Coronary artery (tissue), 2 donors: ENCODE results near the gene LDLRAD4.
"Not testable (repeated sequence)": the region's sequence is repeated elsewhere in the genome, so short reads cannot be mapped to it uniquely, and the experiment has no call there.

Experiments used
- DNase-seq: peaks from one replicate; pipeline ENCODE4 v3.0.0-alpha.2; 2017; ENCODE audit warnings: low spot score
- H3K27ac ChIP-seq, 2 donors: fragments of 200-600 bp; sonication (generic); one replicate each; pipeline ENCODE4 v1.5.1; 2016 to 2019
- H3K4me3 ChIP-seq: fragments of 200-600 bp; sonication (generic); 2 replicates; pipeline ENCODE4 v1.5.1; 2016; ENCODE audit warnings: mild to moderate bottlenecking, moderate library complexity
- CTCF ChIP-seq: fragments of 200-600 bp; sonication (generic); IDR thresholded peaks from one replicate; pipeline ENCODE4 v1.5.1; 2019; ENCODE audit warnings: antibody characterized with exemption

Gene LDLRAD4

DNA sequence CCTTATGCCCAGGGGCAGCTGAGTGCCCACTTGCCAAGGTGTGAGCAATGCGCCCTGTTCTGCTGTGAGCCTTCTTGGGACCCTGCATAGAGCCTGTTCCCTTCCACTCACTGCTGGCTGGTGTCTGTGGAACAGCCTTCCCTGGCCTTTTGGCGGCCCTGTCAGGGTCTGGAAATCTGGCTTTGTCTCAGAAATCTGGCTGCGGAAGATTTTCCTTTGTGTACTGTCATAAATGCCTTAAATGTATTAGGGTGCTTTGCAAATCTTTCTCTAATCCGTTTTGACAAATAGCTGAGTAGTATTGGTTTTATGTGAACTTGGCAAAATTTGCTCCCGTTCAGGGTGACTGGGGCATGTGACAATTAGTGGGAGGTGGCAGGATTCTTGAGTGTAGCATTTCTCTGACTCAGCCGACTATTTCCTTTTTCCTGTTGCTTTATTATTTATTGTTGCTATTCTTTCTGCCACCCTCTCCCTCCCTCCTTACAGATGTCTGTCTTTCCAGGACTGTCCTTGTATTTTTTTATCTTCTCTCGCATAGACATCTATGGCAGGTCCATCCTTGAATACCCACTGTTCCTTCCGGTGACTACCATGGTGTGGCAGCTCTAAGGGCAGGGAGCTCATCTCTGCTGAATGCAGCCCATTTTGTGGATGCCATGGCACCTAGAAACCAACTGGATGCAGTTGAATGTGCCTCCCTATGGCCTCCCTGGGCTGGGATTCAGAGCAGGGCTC, 41.8 kb downstream of the LDLRAD4 start:
- Histone ChIP-seq H3K27ac (peak overlapping the region; percentile 65 to 73), H3K4me3 (peak overlapping the region; percentile 1)
- no peak for TF ChIP-seq CTCF
- DNase-seq, result peak; percentile 71

DNA sequence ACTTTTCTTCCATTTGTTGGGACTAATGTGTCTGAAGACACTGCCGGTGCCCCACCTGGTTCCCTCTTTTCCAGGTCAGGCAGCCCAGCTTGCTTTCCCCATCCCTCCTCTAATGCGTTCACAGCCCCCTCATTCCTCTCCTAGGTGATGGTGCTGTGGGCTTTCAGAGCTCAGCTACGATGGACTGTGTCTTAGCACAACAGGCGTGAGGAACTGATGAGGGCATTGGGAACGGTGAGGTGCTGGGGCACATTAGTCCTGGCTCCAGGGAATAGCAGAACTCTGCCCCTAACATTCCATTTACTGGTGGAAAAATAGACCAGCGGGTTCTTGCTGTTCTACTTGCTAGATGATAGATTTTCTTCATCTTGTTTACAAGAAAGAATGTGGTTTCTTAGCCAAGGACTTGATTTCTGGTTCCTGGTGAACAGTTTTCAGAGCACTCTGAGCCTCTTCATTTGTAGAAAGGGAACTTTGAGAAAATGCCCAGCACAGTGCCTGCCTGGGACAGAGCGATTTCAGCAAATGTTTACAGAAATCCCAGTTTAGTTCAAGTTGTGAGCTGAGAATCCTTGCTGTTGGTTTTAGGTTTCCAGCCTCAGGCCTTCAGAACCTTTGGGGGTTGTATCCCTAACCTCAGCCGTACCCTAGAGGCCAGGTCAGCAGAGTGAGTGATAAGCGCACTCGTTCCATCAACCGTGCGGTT, 42.5 kb downstream of the LDLRAD4 start:
- no peak for TF ChIP-seq CTCF
- peak overlapping the region; percentile 65 to 73 for H3K27ac ChIP-seq
- DNase-seq, result peak; percentile 73
- peak overlapping the region; percentile 1 for H3K4me3 ChIP-seq

GRCh38 chr18:13261661-13262357, 43.2 kb downstream of the LDLRAD4 start:
- peak overlapping the region; percentile 65 to 73 for H3K27ac ChIP-seq

DNA sequence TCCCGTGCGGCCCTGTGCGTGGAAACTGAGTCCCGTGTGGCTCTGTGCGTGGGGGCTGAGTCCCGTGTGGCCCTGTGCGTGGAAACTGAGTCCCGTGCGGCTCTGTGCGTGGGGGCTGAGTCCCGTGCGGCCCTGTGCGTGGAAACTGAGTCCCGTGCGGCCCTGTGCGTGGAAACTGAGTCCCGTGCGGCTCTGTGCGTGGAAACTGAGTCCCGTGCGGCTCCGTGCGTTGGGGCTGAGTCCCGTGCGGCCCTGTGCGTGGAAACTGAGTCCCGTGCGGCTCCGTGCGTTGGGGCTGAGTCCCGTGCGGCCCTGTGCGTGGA, 43.8 kb downstream of the LDLRAD4 start:
- DNase-seq, result not testable (repeated sequence)
- peak overlapping the region in 1 of 2 donors; percentile 73 for H3K27ac ChIP-seq

More at GRCh38 chr18:13261661-13262357, 43.2 kb downstream of the LDLRAD4 start:
- H3K4me3 ChIP-seq, result peak overlapping the region; percentile 1
- no peak for TF ChIP-seq CTCF
- no peak for DNase-seq

GRCh38 chr18:13262839-13263691, 44.5 kb downstream of the LDLRAD4 start:
- no peak for TF ChIP-seq CTCF
- Histone ChIP-seq H3K27ac (peak overlapping the region; percentile 19 to 73), H3K4me3 (no peak overlapping the region)
- no peak for DNase-seq

More for the DNA sequence above, 43.8 kb downstream of the LDLRAD4 start:
- H3K4me3 ChIP-seq, result not testable (repeated sequence)

GRCh38 chr18:13264091-13265007, 45.8 kb downstream of the LDLRAD4 start:
- no peak for TF ChIP-seq CTCF
- Histone ChIP-seq H3K4me3 (no peak overlapping the region), H3K27ac (peak overlapping the region; percentile 19 to 59)
- no peak for DNase-seq
